Esophagus muscularis mucosa (tissue), 4 donors: ENCODE results near the gene ABCB10.
"Not testable (repeated sequence)": the region's sequence is repeated elsewhere in the genome, so short reads cannot be mapped to it uniquely, and the experiment has no call there.

Experiments
- EP300 ChIP-seq: sonication (generic); formaldehyde crosslinking; IDR thresholded peaks from one replicate; pipeline ENCODE4 v1.6.1; 2017; ENCODE audit warnings: antibody characterized with exemption
- POLR2A ChIP-seq: fragments of 450-650 bp; IDR thresholded peaks from one replicate; pipeline ENCODE4 v1.6.1; 2017; ENCODE audit warnings: antibody characterized with exemption, moderate library complexity, mild to moderate bottlenecking, low read depth
- POLR2AphosphoS5 ChIP-seq, 2 donors: sonication (generic); formaldehyde crosslinking; IDR thresholded peaks; one replicate each; pipeline ENCODE4 v1.6.1; 2017; ENCODE audit warnings: antibody characterized with exemption in 2 of 2
- TF ChIP-seq, protein P1 (sequence below), 3 experiments: fragments of 200-600 bp in 2 of 3; fragments of 450-650 bp in 1 of 3; sonication (generic) in 2 of 3; IDR thresholded peaks; one replicate each; pipeline ENCODE4 v1.5.1; 2017 to 2019; ENCODE audit warnings: antibody characterized with exemption in 3 of 3, mild to moderate bottlenecking in 2 of 3, moderate library complexity in 1 of 3

DNA sequence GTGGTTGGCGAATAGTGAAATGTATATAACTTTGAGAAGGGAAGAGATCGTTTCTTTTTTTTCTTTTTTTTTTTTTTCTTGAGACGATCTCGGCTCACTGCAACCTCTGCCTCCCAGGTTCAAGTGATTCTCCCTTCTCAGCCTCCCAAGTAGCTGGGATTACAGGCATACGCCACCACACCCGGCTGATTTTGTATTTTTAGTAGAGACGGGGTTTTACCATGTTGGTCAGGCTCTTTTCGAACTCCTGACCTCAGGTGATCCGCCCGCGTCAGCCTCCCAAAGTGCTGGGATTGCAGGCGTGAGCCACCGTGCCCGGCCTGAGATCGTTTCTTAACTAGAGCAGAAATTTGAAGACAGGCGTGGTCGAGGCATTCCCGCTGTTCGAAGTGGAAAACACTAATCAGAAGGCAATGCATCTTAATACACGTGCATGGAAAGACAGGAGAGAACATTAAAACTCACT lies 862 bp upstream of the ABCB10 start:
- TF ChIP-seq POLR2A; EP300; POLR2AphosphoS5 (IDR thresholded peaks at IDR 0.05): not testable (repeated sequence)
- TF ChIP-seq, protein P1, sequence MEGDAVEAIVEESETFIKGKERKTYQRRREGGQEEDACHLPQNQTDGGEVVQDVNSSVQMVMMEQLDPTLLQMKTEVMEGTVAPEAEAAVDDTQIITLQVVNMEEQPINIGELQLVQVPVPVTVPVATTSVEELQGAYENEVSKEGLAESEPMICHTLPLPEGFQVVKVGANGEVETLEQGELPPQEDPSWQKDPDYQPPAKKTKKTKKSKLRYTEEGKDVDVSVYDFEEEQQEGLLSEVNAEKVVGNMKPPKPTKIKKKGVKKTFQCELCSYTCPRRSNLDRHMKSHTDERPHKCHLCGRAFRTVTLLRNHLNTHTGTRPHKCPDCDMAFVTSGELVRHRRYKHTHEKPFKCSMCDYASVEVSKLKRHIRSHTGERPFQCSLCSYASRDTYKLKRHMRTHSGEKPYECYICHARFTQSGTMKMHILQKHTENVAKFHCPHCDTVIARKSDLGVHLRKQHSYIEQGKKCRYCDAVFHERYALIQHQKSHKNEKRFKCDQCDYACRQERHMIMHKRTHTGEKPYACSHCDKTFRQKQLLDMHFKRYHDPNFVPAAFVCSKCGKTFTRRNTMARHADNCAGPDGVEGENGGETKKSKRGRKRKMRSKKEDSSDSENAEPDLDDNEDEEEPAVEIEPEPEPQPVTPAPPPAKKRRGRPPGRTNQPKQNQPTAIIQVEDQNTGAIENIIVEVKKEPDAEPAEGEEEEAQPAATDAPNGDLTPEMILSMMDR (IDR thresholded peaks at IDR 0.05): not testable (repeated sequence)
